DMS 273 (cell line): ENCODE results near the gene POTEI.
A peak's percentile ranks its signal among the peaks of the same experiment; 100 is the strongest.
"Not testable (repeated sequence)": the region's sequence is repeated elsewhere in the genome, so short reads cannot be mapped to it uniquely, and the experiment has no call there.

Source experiments
- DNase-seq: peaks from one replicate; lab custom pipeline; 2025; ENCODE audit not compliant: unreplicated experiment; lab: John Stamatoyannopoulos, UW

Gene POTEI

GRCh38 chr2:130491073-130491472, 18.1 kb downstream of the POTEI start:
- not testable (repeated sequence) for DNase-seq

- not testable (repeated sequence) for DNase-seq
Observed at GRCh38 chr2:130455413-130455812, 53.7 kb downstream of the POTEI start.

DNA sequence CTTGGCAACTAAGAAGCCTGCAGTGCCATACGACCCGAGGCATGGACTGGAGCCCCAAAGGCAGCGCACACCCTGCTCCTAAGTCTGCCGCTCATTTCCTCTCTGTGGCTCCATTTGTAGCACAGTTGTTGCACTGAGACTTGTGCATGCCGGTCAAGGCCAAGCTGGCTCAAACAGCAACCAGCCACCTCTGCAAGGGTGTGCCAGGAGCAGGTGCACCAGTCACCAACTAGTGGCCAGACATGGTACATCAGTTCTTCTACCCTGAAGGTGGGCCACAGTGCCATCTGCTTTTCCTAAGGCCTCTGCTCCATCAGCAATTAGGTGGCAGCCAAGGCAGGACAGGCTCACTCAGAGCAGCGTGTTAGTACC, 54.4 kb downstream of the POTEI start:
- DNase-seq: peak; percentile 10

GRCh38 chr2:130453955-130454711, 55.0 kb downstream of the POTEI start:
- not testable (repeated sequence) for DNase-seq

DNA sequence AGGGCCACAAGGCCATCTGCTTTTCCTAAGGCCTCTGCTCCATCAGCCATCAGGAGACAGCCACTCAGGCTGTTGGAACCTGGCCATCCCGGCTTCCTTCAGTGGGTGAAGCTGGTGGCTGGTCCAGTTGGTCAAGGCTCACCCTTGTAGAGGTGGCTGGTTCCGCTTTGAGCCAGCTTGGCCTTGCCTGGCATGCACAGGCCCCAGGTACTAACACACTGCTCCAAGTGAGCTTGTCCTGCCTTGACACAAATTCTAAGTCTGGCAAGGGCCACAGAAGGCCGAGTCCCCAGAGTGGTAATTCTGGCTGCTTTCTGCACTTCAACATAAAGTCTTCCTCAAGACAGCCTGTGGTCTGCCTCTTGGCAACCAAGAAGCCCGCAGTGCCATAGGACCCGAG, 56.2 kb downstream of the POTEI start:
- DNase-seq: not testable (repeated sequence)

- not testable (repeated sequence) for DNase-seq
Observed at GRCh38 chr2:130451823-130452222, 57.3 kb downstream of the POTEI start.

DNA sequence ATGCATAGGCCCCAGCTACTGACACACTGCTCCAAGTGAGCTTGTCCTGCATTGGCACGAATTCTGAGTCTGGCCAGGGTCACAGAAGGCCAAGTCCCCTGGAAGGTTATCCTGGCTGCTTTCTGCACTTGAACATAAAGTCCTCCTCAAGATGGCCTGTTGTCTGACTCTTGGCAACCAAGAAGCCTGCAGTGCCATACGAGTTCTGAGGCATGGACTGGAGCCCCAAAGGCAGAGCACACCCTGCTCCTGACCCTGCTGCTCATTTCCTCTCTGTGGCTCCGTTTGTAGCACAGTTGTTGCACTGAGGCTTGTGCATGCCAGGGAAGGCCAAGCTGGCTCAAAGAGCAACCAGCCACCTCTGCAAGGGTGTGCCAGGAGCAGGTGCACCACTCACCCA, 57.9 kb downstream of the POTEI start:
- DNase-seq: not testable (repeated sequence)

GRCh38 chr2:130450366-130450765, 58.8 kb downstream of the POTEI start:
- not testable (repeated sequence) for DNase-seq

GRCh38 chr2:130427631-130428030, 81.5 kb downstream of the POTEI start:
- DNase-seq: peak; percentile 71

DNA sequence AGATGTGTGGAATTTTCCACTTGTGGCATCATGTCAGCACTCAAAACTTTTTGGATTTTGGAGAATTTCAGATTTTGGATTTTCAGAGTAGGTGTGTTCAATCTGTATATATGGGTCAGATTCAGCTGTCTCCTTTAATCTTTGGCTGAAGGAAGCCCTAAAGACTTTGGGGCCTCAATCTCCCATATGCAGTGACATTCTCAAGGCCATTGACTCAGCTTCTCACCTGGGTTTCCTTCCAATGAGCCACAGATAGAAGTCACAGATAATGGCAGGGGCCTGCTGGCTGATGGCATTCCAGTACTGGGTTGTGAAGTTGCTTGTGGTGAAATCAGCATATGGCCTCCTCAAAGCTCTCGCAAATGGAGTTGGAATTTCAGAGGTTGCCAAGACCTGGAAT, 90.3 kb downstream of the POTEI start:
- DNase-seq: not testable (repeated sequence)

DNA sequence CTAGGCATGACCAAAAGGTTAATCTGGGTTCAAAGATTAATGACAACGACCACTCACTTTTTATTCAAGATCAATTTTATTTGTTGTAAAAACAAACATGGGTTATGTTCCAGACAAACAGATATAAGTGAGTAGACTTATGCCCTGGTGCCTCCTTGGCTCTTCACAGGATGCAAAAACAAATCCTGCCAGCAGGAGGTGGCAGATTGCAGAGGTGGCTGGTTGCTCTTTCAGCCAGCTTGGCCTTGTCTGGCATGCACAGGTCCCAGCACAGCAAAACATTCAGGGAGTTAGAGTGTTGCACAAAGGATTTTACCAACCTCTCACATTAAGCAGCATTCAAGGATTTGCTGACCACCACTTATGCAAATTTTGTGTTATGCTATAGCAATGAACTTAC, 92.4 kb downstream of the POTEI start:
- not testable (repeated sequence) for DNase-seq
